Endothelial cell of umbilical vein (primary cell): ENCODE measurements around the gene SPINT4. TPM values are rescaled to one million over a fixed set of nuclear protein-coding genes. Genes with fewer than 3 reads are reported as not detected.
"Not testable (repeated sequence)": the region's sequence is repeated elsewhere in the genome, so short reads cannot be mapped to it uniquely, and the experiment has no call there.

Experiments used
- BruUV-seq: library from RNA; stranded (reverse); fragments of 400-500 nt; replicated peaks from 2 replicates; lab custom pipeline; 2021; lab: Mats Ljungman, UMichigan
- CTCF ChIA-PET: fragments of 300-600, 350-600 bp; sonication (Branson Sonifier 250); formaldehyde crosslinking; loops from one replicate; lab custom pipeline; 2021; ENCODE audit warnings: antibody characterized with exemption, inconsistent platforms; lab: Charles Lee
- POLR2A ChIA-PET: fragments of 300-600, 350-600 bp; sonication (Branson Sonifier 250); formaldehyde crosslinking; loops from one replicate; lab custom pipeline; 2021; ENCODE audit warnings: antibody characterized with exemption, inconsistent platforms; lab: Charles Lee
- DNase-seq: peaks from one replicate; pipeline ENCODE4 v3.0.0-alpha.2; 2011; ENCODE audit warnings: low read depth, low spot score
- FAIRE-seq: peaks from 2 replicates; lab custom pipeline; 2011; peaks lifted over from hg19 to GRCh38; lab: Jason Lieb, UNC
- H2AFZ ChIP-seq: 2 replicates; pipeline ENCODE4 v1.6.0; 2012; ENCODE audit warnings: low read depth, low read length, control low read depth, inconsistent platforms
- H3K27ac ChIP-seq: 2 replicates; pipeline ENCODE4 v1.5.1; 2011; ENCODE audit warnings: low read depth, mild to moderate bottlenecking, control low read depth, low read length, moderate library complexity; ENCODE audit not compliant: insufficient read depth
- H3K27me3 ChIP-seq, 2 experiments: 2 replicates each; pipeline versions ENCODE4 v1.6.0 to v1.6.1; 2011; ENCODE audit warnings: low read length in 2 of 2, mixed read lengths in 1 of 2; ENCODE audit not compliant: control insufficient read depth in 2 of 2, insufficient read depth in 2 of 2
- H3K36me3 ChIP-seq, 2 experiments: 2 replicates in 1 of 2; 3 replicates in 1 of 2; pipeline ENCODE4 v1.5.1; 2011; ENCODE audit warnings: low read length in 2 of 2, mild to moderate bottlenecking in 1 of 2, moderate library complexity in 1 of 2; ENCODE audit not compliant: control insufficient read depth in 2 of 2, insufficient read depth in 2 of 2; ENCODE audit errors: extremely low read depth in 1 of 2
- H3K4me1 ChIP-seq: 3 replicates; pipeline ENCODE4 v1.5.1; 2011; ENCODE audit warnings: mild to moderate bottlenecking, low read length; ENCODE audit not compliant: control insufficient read depth, insufficient read depth; ENCODE audit errors: extremely low read depth
- H3K4me2 ChIP-seq: 2 replicates; pipeline ENCODE4 v1.6.1; 2011; ENCODE audit warnings: low read length, control low read depth, mixed read lengths; ENCODE audit not compliant: insufficient read depth
- H3K4me3 ChIP-seq, 3 experiments: fragments of 200-600 bp in 1 of 3; sonication (generic), shearing (Covaris generic) in 1 of 3; replicated peaks in 1 of 3; 2 replicates each; pipeline ENCODE4 v1.5.1; 2011 to 2016; ENCODE audit warnings: control low read depth in 3 of 3, low read length in 3 of 3, mild to moderate bottlenecking in 2 of 3, inconsistent platforms in 1 of 3, low read depth in 1 of 3, moderate library complexity in 1 of 3; ENCODE audit not compliant: insufficient read depth in 1 of 3
- H3K79me2 ChIP-seq: 2 replicates; pipeline ENCODE4 v1.6.0; 2012; ENCODE audit warnings: low read length, inconsistent platforms; ENCODE audit not compliant: control insufficient read depth, insufficient read depth
- H3K9ac ChIP-seq: replicated peaks from 2 replicates; pipeline ENCODE3; 2011; ENCODE audit warnings: low read length, control low read depth; ENCODE audit not compliant: insufficient read depth; ENCODE audit errors: extremely low read depth
- H3K9me1 ChIP-seq: replicated peaks from 3 replicates; pipeline ENCODE4 v1.6.0; 2011; ENCODE audit warnings: mild to moderate bottlenecking, low read length; ENCODE audit not compliant: control insufficient read depth, insufficient read depth; ENCODE audit errors: extremely low read depth
- H3K9me3 ChIP-seq: replicated peaks from 2 replicates; pipeline ENCODE4 v1.5.1; 2012; ENCODE audit warnings: low read length, inconsistent platforms; ENCODE audit not compliant: control insufficient read depth, insufficient read depth
- H4K20me1 ChIP-seq: replicated peaks from 2 replicates; pipeline ENCODE3; 2011; ENCODE audit warnings: mild to moderate bottlenecking, low read length; ENCODE audit not compliant: control insufficient read depth, insufficient read depth; ENCODE audit errors: extremely low read depth
- CTCF ChIP-seq, 2 donors: IDR thresholded peaks; 1 replicate in 1 of 2; 2 replicates in 1 of 2; pipeline ENCODE4 v1.5.1; 2011; ENCODE audit warnings: low read length in 2 of 2, mild to moderate bottlenecking in 2 of 2, moderate library complexity in 2 of 2, control low read depth in 1 of 2, inconsistent platforms in 1 of 2, low read depth in 1 of 2; ENCODE audit not compliant: insufficient read depth in 1 of 2; ENCODE audit errors: extremely low read depth in 1 of 2
- FOS ChIP-seq: IDR thresholded peaks from 2 replicates; pipeline ENCODE4 v1.6.1; 2011; ENCODE audit warnings: mild to moderate bottlenecking, low read length, moderate library complexity, borderline replicate concordance; ENCODE audit not compliant: insufficient read depth
- MAX ChIP-seq: IDR thresholded peaks from 2 replicates; pipeline ENCODE4 v1.6.1; 2011; ENCODE audit not compliant: insufficient read depth, insufficient read length
- MYC ChIP-seq: IDR thresholded peaks from one replicate; pipeline ENCODE4 v1.6.1; 2011; ENCODE audit warnings: mild to moderate bottlenecking, low read depth, low read length
- POLR2A ChIP-seq: IDR thresholded peaks from 2 replicates; pipeline ENCODE4 v1.6.1; 2012; ENCODE audit warnings: low read depth, mild to moderate bottlenecking, control low read depth, low read length
- dilution Hi-C: fragments of 300-500 bp; cut with MboI; formaldehyde crosslinking; loops from one replicate; pipeline ENCODE4 v1.15.0; 2019; ENCODE audit warnings: low sequenced_read_pairs; ENCODE audit not compliant: extremely low pct_ligation_motif_present
- intact Hi-C: fragments of 100-400 bp; cut with micrococcal nuclease; formaldehyde crosslinking; loops from one replicate; pipeline ENCODE4 v1.10.0; 2022
- polyA plus RNA-seq, 4 experiments: library from polyadenylated mRNA; depleted of rRNA in 3 of 4; stranded (reverse) in 3 of 4; unstranded in 1 of 4; fragments of >200 nt; gene quantifications; 2 replicates each; pipeline versions ENCODE4 v1.2.1 to v1.2.3, GENCODE V29; 2011 to 2012; ENCODE audit warnings: missing spikeins in 1 of 4
- total RNA-seq: library from RNA; stranded (reverse); gene quantifications from 2 replicates; pipeline ENCODE4 v1.2.3, GENCODE V29; 2021

The SPINT4 gene
- total and polyA plus RNA-seq, 2 donors (not counting 3 experiments of a cell fraction or from before 2014, with no cell fraction given) = not detected

GRCh38 chr20:45764618-45765282, 42.6 kb downstream of the SPINT4 start:
- H3K4me2 ChIP-seq, FAIRE-seq, H2AFZ ChIP-seq, intact Hi-C loops, BruUV-seq, H3K4me3 ChIP-seq, H3K9ac ChIP-seq, H3K9me3 ChIP-seq, DNase-seq, H3K4me1 ChIP-seq, H3K9me1 ChIP-seq, H3K36me3 ChIP-seq, POLR2A ChIA-PET, CTCF ChIA-PET, H4K20me1 ChIP-seq, H3K79me2 ChIP-seq, dilution Hi-C loops, H3K27me3 ChIP-seq, H3K27ac ChIP-seq: not testable (repeated sequence)

GRCh38 chr20:45765307-45765875, 43.2 kb downstream of the SPINT4 start:
- no TSS peak for BruUV-seq
- Histone ChIP-seq H3K36me3 (no peaks in the 10 kb centered on the region), H3K4me2 (no peak overlapping the region), H2AFZ (no peak overlapping the region), H4K20me1 (no peaks in the 10 kb centered on the region), H3K9me3 (no peaks in the 10 kb centered on the region), H3K27ac (no peak overlapping the region), H3K9ac (no peak overlapping the region), H3K79me2 (no peaks in the 10 kb centered on the region), H3K27me3 (no peaks in the 10 kb centered on the region), H3K4me3 (no peak overlapping the region), H3K9me1 (no peaks in the 10 kb centered on the region), H3K4me1 (peaks cover 7% of the 10 kb centered on the region)
- DNase-seq = no peak
- FAIRE-seq = no peak
- intact Hi-C loops (no loop called here), dilution Hi-C loops (no loop called here)
- ChIA-PET CTCF (no interaction called here), POLR2A (no interaction called here)
- TF ChIP-seq FOS (no peak), MYC (no peak), POLR2A (no peak), CTCF (IDR thresholded peaks at IDR 0.05; ENCODE audit: extremely low read depth in 1 of 2, insufficient read depth in 1 of 2, low read depth in 1 of 2, low read length in 2 of 2) (no peak), MAX (no peak)
